ENCODE measurements around the gene ACTN1. TPM values are rescaled to one million over a fixed set of nuclear protein-coding genes. Genes with fewer than 3 reads are reported as not detected.
"Not testable (repeated sequence)": the region's sequence is repeated elsewhere in the genome, so short reads cannot be mapped to it uniquely, and the experiment has no call there.

Gene ACTN1
- total RNA-seq, 2 donors from 2014 or later = 106 to 185 TPM

GRCh38 chr14:68976160-68977067, 2.7 kb downstream of the ACTN1 start:
- intact Hi-C loops (cut with DNase I) = no loop called here
- H3K9ac ChIP-seq (ENCODE audit: low read depth in 2 of 2, low read length in 2 of 2) = peak overlapping the region; percentile 61 to 91
- no peak for TF ChIP-seq CTCF (IDR thresholded peaks at IDR 0.05)
- H3K27me3 ChIP-seq = no peaks in the 10 kb centered on the region
- DNase-seq = peak; percentile 60
- H3K27ac ChIP-seq = peak overlapping the region; percentile 96
- no peaks in the 10 kb centered on the region for H3K4me1 ChIP-seq
- no peaks in the 10 kb centered on the region for H3K9me3 ChIP-seq
- H3K36me3 ChIP-seq = no peaks in the 10 kb centered on the region
- H3K4me3 ChIP-seq = peak overlapping the region; percentile 96

GRCh38 chr14:68975667-68976066, 3.4 kb downstream of the ACTN1 start:
- no peak for TF ChIP-seq CTCF (IDR thresholded peaks at IDR 0.05)
- DNase-seq = no peak
- Histone ChIP-seq H3K27ac (peak overlapping the region; percentile 96), H3K36me3 (no peaks in the 10 kb centered on the region), H3K4me1 (no peaks in the 10 kb centered on the region), H3K9ac (ENCODE audit: low read depth in 2 of 2, low read length in 2 of 2) (peak overlapping the region in 1 of 2 donors; percentile 56), H3K9me3 (no peaks in the 10 kb centered on the region), H3K4me3 (no peak overlapping the region), H3K27me3 (no peaks in the 10 kb centered on the region)
- intact Hi-C loops (cut with DNase I) = no loop called here

GRCh38 chr14:68974759-68975347, 4.2 kb downstream of the ACTN1 start:
- Histone ChIP-seq H3K4me1 (no peaks in the 10 kb centered on the region), H3K27ac (no peak overlapping the region), H3K4me3 (no peak overlapping the region), H3K9ac (ENCODE audit: low read depth in 2 of 2, low read length in 2 of 2) (no peak overlapping the region), H3K9me3 (no peaks in the 10 kb centered on the region), H3K27me3 (no peaks in the 10 kb centered on the region), H3K36me3 (no peaks in the 10 kb centered on the region)
- no peak for DNase-seq
- no peak for TF ChIP-seq CTCF (IDR thresholded peaks at IDR 0.05)
- intact Hi-C loops (cut with DNase I) = no loop called here

- Histone ChIP-seq H3K36me3 (no peaks in the 10 kb centered on the region), H3K9ac (ENCODE audit: low read depth in 2 of 2, low read length in 2 of 2) (no peak overlapping the region), H3K9me3 (no peaks in the 10 kb centered on the region), H3K4me1 (no peaks in the 10 kb centered on the region), H3K27me3 (no peaks in the 10 kb centered on the region), H3K27ac (no peak overlapping the region), H3K4me3 (no peak overlapping the region)
- no peak for DNase-seq
- intact Hi-C loops (cut with DNase I) = no loop called here
- TF ChIP-seq CTCF (IDR thresholded peaks at IDR 0.05) = no peak
These were observed 5.5 kb downstream of the ACTN1 start for GRCh38 chr14:68973639-68974038.

- intact Hi-C loops (cut with DNase I); H3K27ac ChIP-seq; H3K4me3 ChIP-seq; H3K27me3 ChIP-seq; DNase-seq; H3K36me3 ChIP-seq; H3K4me1 ChIP-seq; H3K9me3 ChIP-seq; H3K9ac ChIP-seq (ENCODE audit: low read depth in 2 of 2, low read length in 2 of 2): not testable (repeated sequence)
These were observed 5.9 kb downstream of the ACTN1 start for GRCh38 chr14:68973219-68973565.
